A549 (cell line): Measurements from ENCODE around the gene CDK10. TPM values are rescaled to one million over a fixed set of nuclear protein-coding genes. Genes with fewer than 3 reads are reported as not detected.

Experiments
- ATAC-seq, 2 experiments: fragments of 200-7000 bp in 1 of 2; fragments of >200 bp in 1 of 2; cut with Nextera tagmentation in 1 of 2; cut with Tn5 transposase in 1 of 2; 3 replicates each; pipeline versions ENCODE4 v1.8.0 to v1.9.1; 2018 to 2020; ENCODE audit warnings: mild to moderate bottlenecking in 1 of 2, moderate library complexity in 1 of 2
- CTCF ChIA-PET: fragments of 300-600 bp; sonication (Branson Sonifier 250); formaldehyde crosslinking; extraction: SDS; loops from one replicate; lab custom pipeline; 2021; ENCODE audit warnings: antibody characterized with exemption, inconsistent platforms; lab: Yijun Ruan, JAX
- POLR2A ChIA-PET: fragments of 350-600 bp; formaldehyde crosslinking; extraction: SDS; loops from one replicate; lab custom pipeline; 2021; ENCODE audit warnings: antibody characterized with exemption, inconsistent platforms; lab: Yijun Ruan, JAX
- DNase-seq, 2 experiments: peaks; one replicate each; pipeline versions ENCODE4 v3.0.0 to v3.0.0-alpha.2; 2011 to 2016; ENCODE audit warnings: low read depth in 1 of 2, low spot score in 1 of 2
- FAIRE-seq: peaks from 2 replicates; lab custom pipeline; 2011; peaks lifted over from hg19 to GRCh38; lab: Jason Lieb, UNC
- H3K27ac ChIP-seq, 2 experiments: fragments of >200 bp; sonication (Bioruptor Twin); formaldehyde crosslinking; 3 replicates each; pipeline ENCODE4 v1.5.1; 2016 to 2017
- H3K4me1 ChIP-seq: fragments of >200 bp; sonication (Bioruptor Twin); formaldehyde crosslinking; 3 replicates; pipeline ENCODE4 v1.6.1; 2016
- H3K4me2 ChIP-seq: fragments of >200 bp; sonication (Bioruptor Twin); formaldehyde crosslinking; 3 replicates; pipeline ENCODE4 v1.6.1; 2016
- H3K4me3 ChIP-seq: fragments of >200 bp; sonication (Bioruptor Twin); formaldehyde crosslinking; 3 replicates; pipeline ENCODE4 v1.5.1; 2016
- H3K9me3 ChIP-seq: fragments of >200 bp; sonication (Bioruptor Twin); formaldehyde crosslinking; 3 replicates; pipeline ENCODE4 v1.6.1; 2016
- CHD2 ChIP-seq: fragments of 150-350 bp; IDR thresholded peaks from 2 replicates; pipeline ENCODE4 v1.6.1; 2014; ENCODE audit warnings: low read length; ENCODE audit not compliant: partially characterized antibody
- E2F6 ChIP-seq: IDR thresholded peaks from 2 replicates; pipeline ENCODE4 v1.6.1; 2012; ENCODE audit warnings: low read depth, borderline replicate concordance
- EHMT2 ChIP-seq: fragments of 200-600 bp; sonication (generic); IDR thresholded peaks from 2 replicates; pipeline ENCODE4 v1.6.1; 2016; ENCODE audit warnings: antibody characterized with exemption, low read depth, mild to moderate bottlenecking, moderate library complexity
- EP300 ChIP-seq, 2 experiments: fragments of >200 bp; sonication (Bioruptor Twin); formaldehyde crosslinking; IDR thresholded peaks; 2 replicates in 1 of 2; 3 replicates in 1 of 2; pipeline ENCODE4 v1.6.1; 2016 to 2017
- GATA3 ChIP-seq: IDR thresholded peaks from 2 replicates; pipeline ENCODE4 v1.6.1; 2012; ENCODE audit warnings: borderline replicate concordance
- MYC ChIP-seq: IDR thresholded peaks from 2 replicates; pipeline ENCODE4 v1.6.1; 2012; ENCODE audit warnings: mild to moderate bottlenecking, inconsistent platforms, low read length, improper control_type of control experiment, borderline replicate concordance
- POLR2AphosphoS2 ChIP-seq: conservative IDR thresholded peaks from 2 replicates; pipeline ENCODE4 v1.6.1; 2012; ENCODE audit warnings: low read length, improper control_type of control experiment, inconsistent platforms
- REST ChIP-seq: fragments of 200-600 bp; sonication (generic); IDR thresholded peaks from 2 replicates; pipeline ENCODE4 v1.6.1; 2016; ENCODE audit warnings: antibody characterized with exemption, mild to moderate bottlenecking, moderate library complexity
- RFX5 ChIP-seq: fragments of 450-650 bp; IDR thresholded peaks from 2 replicates; pipeline ENCODE4 v1.7.1; 2014; ENCODE audit warnings: antibody characterized with exemption, mild to moderate bottlenecking, moderate library complexity
- SREBF2 ChIP-seq: fragments of 450-650 bp; IDR thresholded peaks from 2 replicates; pipeline ENCODE4 v1.6.1; 2014; ENCODE audit warnings: mild to moderate bottlenecking, moderate library complexity
- ZFP36 ChIP-seq: fragments of 450-650 bp; IDR thresholded peaks from 2 replicates; pipeline ENCODE4 v1.6.1; 2014; ENCODE audit warnings: borderline replicate concordance; ENCODE audit not compliant: partially characterized antibody
- WGBS: methylation state at CpG from one replicate; pipeline ENCODE4 v1.1.6; 2017; ENCODE audit errors: missing lambda C conversion rate; 5-methylcytosine and 5-hydroxymethylcytosine counted together
- polyA plus RNA-seq, 4 experiments: library from polyadenylated mRNA; depleted of rRNA in 3 of 4; stranded (reverse); fragments of >200 nt; fragmentation: RNase III in 1 of 4; extraction: RNeasy Plus Mini Kit Qiagen cat#74134 plus additional on column Dnase treatment in 1 of 4; gene quantifications; 2 replicates in 3 of 4; 3 replicates in 1 of 4; pipeline ENCODE4 v1.2.3, GENCODE V29; 2011 to 2017
- TF ChIP-seq, protein P1 (sequence below): IDR thresholded peaks from 2 replicates; pipeline ENCODE4 v1.6.1; 2012
- TF ChIP-seq, protein P2 (sequence below): fragments of 150-350 bp; IDR thresholded peaks from 2 replicates; pipeline ENCODE4 v1.6.1; 2014; ENCODE audit warnings: low read depth, mild to moderate bottlenecking, low read length
- TF ChIP-seq, protein P3 (sequence below): fragments of 450-650 bp; IDR thresholded peaks from 2 replicates; pipeline ENCODE4 v1.6.1; 2014; ENCODE audit warnings: antibody characterized with exemption

Gene CDK10
- polyA plus RNA-seq, 2 of the 4 experiments (the other 2 are of a cell fraction): 35.9 to 55.3 TPM

DNA sequence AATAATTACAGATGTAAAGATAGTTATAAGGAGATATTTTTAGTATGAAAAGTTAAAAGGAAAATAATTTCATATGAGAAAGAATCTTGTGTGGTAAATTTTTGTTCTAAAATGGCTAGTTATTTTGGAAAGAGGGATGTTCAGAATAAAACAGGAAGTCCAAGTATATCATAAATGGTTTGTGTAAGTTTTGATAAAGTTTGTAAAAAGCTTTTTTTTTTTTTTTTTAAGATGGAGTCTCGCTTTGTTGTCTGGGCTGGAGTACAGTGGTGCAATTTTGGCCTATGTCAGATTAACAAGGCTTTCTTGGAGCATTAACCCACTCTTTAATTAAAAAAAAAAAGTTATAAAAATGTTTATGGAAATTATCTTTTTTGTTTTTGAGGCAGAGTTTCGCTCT lies 8.2 kb upstream of the CDK10 start:
- H3K4me1 ChIP-seq: no peaks in the 10 kb centered on the region
- H3K9me3 ChIP-seq: peaks cover 24% of the 10 kb centered on the region
- H3K27ac ChIP-seq: no peak overlapping the region
- TF ChIP-seq EHMT2 (no peak), GATA3 (no peak), ZFP36 (peak; percentile 90)
- TF ChIP-seq, protein P1, sequence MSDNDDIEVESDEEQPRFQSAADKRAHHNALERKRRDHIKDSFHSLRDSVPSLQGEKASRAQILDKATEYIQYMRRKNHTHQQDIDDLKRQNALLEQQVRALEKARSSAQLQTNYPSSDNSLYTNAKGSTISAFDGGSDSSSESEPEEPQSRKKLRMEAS: no peak
- no peak for DNase-seq
- CTCF ChIA-PET: interaction anchor here (1.3 kb wide), 1 partner anchor 11 kb away, joined by 3 read pairs; no protein-coding TSS in a partner anchor
- no peak overlapping the region for H3K4me3 ChIP-seq
- H3K4me2 ChIP-seq: no peak overlapping the region
- no peak for ATAC-seq
- no peak for FAIRE-seq
- WGBS: 75% methylated on average over 2 of the region's 2 CpGs
- POLR2A ChIA-PET: no interaction called here

DNA sequence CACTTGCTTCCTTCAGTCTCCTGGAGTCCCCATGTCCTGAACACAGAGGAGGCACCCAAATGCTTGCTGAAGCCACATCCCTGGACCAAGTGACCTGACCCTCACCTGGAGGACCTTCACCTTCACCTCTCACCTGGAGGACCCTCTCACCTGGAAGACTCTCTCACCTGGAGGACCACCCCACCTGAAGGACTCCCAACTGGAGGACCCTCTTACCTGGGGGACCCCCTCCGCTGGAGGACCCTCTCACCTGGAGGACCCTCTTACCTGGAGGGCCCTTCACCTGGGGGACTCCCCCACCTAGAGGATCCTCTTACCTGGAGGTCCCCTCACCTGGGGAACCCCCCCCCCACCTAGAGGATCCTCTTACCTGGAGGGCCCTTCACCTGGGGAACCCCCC lies 573 bp upstream of the CDK10 start:
- POLR2A ChIA-PET: interaction anchor here (0.6 to 1.5 kb wide), 13 partner anchors 11 to 236 kb away, joined by 3 to 26 read pairs (median 5); partner anchors contain the start of genes CHMP1A, SPATA2L and SPATA33
- WGBS: 75% methylated on average over 1 of the region's 1 CpG

GRCh38 chr16:89687092-89687940 lies 827 bp downstream of the CDK10 start:
- WGBS: 12% methylated on average over 28 of the region's 42 CpGs
- no peak for TF ChIP-seq EP300 (IDR thresholded peaks at IDR 0.05)
- TF ChIP-seq, protein P2, sequence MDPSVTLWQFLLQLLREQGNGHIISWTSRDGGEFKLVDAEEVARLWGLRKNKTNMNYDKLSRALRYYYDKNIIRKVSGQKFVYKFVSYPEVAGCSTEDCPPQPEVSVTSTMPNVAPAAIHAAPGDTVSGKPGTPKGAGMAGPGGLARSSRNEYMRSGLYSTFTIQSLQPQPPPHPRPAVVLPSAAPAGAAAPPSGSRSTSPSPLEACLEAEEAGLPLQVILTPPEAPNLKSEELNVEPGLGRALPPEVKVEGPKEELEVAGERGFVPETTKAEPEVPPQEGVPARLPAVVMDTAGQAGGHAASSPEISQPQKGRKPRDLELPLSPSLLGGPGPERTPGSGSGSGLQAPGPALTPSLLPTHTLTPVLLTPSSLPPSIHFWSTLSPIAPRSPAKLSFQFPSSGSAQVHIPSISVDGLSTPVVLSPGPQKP: no peak
- no peak for TF ChIP-seq REST
- TF ChIP-seq CHD2: no peak
- 0 out of 2 replicates have a peak, but pooled peaks have one; percentile 45 for TF ChIP-seq E2F6
- TF ChIP-seq RFX5: no peak
- TF ChIP-seq POLR2AphosphoS2: no peak
- TF ChIP-seq MYC: no peak
- TF ChIP-seq, protein P1: peak; percentile 70; the same call in 1 of the 2 replicates
- TF ChIP-seq, protein P3, sequence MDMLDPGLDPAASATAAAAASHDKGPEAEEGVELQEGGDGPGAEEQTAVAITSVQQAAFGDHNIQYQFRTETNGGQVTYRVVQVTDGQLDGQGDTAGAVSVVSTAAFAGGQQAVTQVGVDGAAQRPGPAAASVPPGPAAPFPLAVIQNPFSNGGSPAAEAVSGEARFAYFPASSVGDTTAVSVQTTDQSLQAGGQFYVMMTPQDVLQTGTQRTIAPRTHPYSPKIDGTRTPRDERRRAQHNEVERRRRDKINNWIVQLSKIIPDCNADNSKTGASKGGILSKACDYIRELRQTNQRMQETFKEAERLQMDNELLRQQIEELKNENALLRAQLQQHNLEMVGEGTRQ: peak; percentile 60
- FAIRE-seq (no peak), DNase-seq (peak; percentile 67 to 79), ATAC-seq (peak; percentile 64 to 73)
- Histone ChIP-seq H3K9me3 (peaks cover 9% of the 10 kb centered on the region), H3K4me2 (peak overlapping the region; percentile 91), H3K27ac (peak overlapping the region; percentile 96 to 99), H3K4me1 (peaks cover 11% of the 10 kb centered on the region), H3K4me3 (peak overlapping the region; percentile 70)
- POLR2A ChIA-PET: interaction anchor here (0.7 to 1.5 kb wide), 9 partner anchors 10 to 235 kb away, joined by 3 to 26 read pairs (median 6); partner anchors contain the start of genes CHMP1A, SPATA2L and SPATA33
- CTCF ChIA-PET: interaction anchor here (0.9 to 4.7 kb wide), 5 partner anchors 12 to 72 kb away, joined by 3 to 33 read pairs (median 6); partner anchors contain the start of gene SPATA2L

More for the DNA sequence above, 573 bp upstream of the CDK10 start:
- FAIRE-seq (no peak), DNase-seq (no peak), ATAC-seq (no peak)
- TF ChIP-seq SREBF2: no peak
- CTCF ChIA-PET: interaction anchor here (1.2 to 2.3 kb wide), 4 partner anchors 14 to 71 kb away, joined by 3 to 12 read pairs (median 6); no protein-coding TSS in a partner anchor
- Histone ChIP-seq H3K27ac (peak overlapping the region in 1 of 2 experiments; percentile 96; a peak in 2 of 6 replicates), H3K4me3 (peak overlapping the region; percentile 70; the same call in 2 of the 3 replicates), H3K9me3 (peaks cover 9% of the 10 kb centered on the region), H3K4me2 (peak overlapping the region; percentile 91), H3K4me1 (peaks cover 11% of the 10 kb centered on the region)
